Measurements from ENCODE around the gene MAGI2. TPM values are rescaled to one million over a fixed set of nuclear protein-coding genes. Genes with fewer than 3 reads are reported as not detected.

MAGI2 gene
- total and polyA plus RNA-seq, 2 of the 13 experiments (the other 11 are each of a cell fraction or from before 2014, with no cell fraction given): 1.5 to 3.8 TPM

DNA sequence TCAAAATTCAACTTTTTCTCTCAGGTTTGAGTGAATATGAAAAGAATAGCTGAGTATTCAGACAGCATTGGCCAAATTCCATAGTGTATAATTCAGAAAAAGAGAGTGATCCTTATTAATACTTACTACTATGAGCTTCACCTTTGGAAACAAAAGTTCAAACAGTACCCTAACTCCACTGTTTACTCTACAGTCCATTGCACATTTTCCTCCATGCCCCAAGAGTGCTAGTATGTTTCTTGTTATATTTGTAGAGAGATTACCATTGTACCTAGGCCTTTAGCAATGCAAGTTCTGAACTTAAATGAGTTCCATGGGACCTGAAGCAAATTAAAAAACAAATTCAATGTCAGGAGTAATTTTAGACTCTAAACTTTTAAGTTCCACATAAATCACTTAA is 48.1 kb downstream of the MAGI2 start (continued):
- TF ChIP-seq, protein P1, sequence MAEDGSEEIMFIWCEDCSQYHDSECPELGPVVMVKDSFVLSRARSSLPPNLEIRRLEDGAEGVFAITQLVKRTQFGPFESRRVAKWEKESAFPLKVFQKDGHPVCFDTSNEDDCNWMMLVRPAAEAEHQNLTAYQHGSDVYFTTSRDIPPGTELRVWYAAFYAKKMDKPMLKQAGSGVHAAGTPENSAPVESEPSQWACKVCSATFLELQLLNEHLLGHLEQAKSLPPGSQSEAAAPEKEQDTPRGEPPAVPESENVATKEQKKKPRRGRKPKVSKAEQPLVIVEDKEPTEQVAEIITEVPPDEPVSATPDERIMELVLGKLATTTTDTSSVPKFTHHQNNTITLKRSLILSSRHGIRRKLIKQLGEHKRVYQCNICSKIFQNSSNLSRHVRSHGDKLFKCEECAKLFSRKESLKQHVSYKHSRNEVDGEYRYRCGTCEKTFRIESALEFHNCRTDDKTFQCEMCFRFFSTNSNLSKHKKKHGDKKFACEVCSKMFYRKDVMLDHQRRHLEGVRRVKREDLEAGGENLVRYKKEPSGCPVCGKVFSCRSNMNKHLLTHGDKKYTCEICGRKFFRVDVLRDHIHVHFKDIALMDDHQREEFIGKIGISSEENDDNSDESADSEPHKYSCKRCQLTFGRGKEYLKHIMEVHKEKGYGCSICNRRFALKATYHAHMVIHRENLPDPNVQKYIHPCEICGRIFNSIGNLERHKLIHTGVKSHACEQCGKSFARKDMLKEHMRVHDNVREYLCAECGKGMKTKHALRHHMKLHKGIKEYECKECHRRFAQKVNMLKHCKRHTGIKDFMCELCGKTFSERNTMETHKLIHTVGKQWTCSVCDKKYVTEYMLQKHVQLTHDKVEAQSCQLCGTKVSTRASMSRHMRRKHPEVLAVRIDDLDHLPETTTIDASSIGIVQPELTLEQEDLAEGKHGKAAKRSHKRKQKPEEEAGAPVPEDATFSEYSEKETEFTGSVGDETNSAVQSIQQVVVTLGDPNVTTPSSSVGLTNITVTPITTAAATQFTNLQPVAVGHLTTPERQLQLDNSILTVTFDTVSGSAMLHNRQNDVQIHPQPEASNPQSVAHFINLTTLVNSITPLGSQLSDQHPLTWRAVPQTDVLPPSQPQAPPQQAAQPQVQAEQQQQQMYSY (CRISPR knock-in tag; IDR thresholded peaks at IDR 0.05): peak; percentile 88
- no peak for TF ChIP-seq CHD4 (IDR thresholded peaks at IDR 0.05; ENCODE audit: borderline replicate concordance, low read length)
- TF ChIP-seq, protein P2, sequence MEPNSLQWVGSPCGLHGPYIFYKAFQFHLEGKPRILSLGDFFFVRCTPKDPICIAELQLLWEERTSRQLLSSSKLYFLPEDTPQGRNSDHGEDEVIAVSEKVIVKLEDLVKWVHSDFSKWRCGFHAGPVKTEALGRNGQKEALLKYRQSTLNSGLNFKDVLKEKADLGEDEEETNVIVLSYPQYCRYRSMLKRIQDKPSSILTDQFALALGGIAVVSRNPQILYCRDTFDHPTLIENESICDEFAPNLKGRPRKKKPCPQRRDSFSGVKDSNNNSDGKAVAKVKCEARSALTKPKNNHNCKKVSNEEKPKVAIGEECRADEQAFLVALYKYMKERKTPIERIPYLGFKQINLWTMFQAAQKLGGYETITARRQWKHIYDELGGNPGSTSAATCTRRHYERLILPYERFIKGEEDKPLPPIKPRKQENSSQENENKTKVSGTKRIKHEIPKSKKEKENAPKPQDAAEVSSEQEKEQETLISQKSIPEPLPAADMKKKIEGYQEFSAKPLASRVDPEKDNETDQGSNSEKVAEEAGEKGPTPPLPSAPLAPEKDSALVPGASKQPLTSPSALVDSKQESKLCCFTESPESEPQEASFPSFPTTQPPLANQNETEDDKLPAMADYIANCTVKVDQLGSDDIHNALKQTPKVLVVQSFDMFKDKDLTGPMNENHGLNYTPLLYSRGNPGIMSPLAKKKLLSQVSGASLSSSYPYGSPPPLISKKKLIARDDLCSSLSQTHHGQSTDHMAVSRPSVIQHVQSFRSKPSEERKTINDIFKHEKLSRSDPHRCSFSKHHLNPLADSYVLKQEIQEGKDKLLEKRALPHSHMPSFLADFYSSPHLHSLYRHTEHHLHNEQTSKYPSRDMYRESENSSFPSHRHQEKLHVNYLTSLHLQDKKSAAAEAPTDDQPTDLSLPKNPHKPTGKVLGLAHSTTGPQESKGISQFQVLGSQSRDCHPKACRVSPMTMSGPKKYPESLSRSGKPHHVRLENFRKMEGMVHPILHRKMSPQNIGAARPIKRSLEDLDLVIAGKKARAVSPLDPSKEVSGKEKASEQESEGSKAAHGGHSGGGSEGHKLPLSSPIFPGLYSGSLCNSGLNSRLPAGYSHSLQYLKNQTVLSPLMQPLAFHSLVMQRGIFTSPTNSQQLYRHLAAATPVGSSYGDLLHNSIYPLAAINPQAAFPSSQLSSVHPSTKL (CRISPR knock-in tag; IDR thresholded peaks at IDR 0.05): peak; percentile 27; the same call in 1 of the 2 replicates
- 0 out of 2 replicates have a peak, but pooled peaks have one; percentile 29 for TF ChIP-seq GATAD2A (CRISPR knock-in tag; IDR thresholded peaks at IDR 0.05)
- no peak for TF ChIP-seq POGK (CRISPR knock-in tag; conservative IDR thresholded peaks at IDR 0.05)
- TF ChIP-seq ZNF644 (CRISPR knock-in tag; IDR thresholded peaks at IDR 0.05; ENCODE audit: low read depth): 0 out of 2 replicates have a peak, but pooled peaks have one; percentile 33
- TF ChIP-seq CCDC6 (CRISPR knock-in tag; IDR thresholded peaks at IDR 0.05): no peak
- TF ChIP-seq EP300 (IDR thresholded peaks at IDR 0.05; ENCODE audit: low read depth in 2 of 2, low read length in 2 of 2): 0 out of 4 replicates have a peak, but pooled peaks of 1 of the 2 experiments have one; percentile 26
- no peak for TF ChIP-seq EP300 (CRISPR knock-in tag; IDR thresholded peaks at IDR 0.05; ENCODE audit: borderline replicate concordance)
- peak; percentile 18; the same call in 1 of the 2 replicates for TF ChIP-seq SOX5 (CRISPR knock-in tag; IDR thresholded peaks at IDR 0.05; ENCODE audit: borderline replicate concordance)
- TF ChIP-seq, protein P3, sequence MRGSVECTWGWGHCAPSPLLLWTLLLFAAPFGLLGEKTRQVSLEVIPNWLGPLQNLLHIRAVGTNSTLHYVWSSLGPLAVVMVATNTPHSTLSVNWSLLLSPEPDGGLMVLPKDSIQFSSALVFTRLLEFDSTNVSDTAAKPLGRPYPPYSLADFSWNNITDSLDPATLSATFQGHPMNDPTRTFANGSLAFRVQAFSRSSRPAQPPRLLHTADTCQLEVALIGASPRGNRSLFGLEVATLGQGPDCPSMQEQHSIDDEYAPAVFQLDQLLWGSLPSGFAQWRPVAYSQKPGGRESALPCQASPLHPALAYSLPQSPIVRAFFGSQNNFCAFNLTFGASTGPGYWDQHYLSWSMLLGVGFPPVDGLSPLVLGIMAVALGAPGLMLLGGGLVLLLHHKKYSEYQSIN (CRISPR knock-in tag; IDR thresholded peaks at IDR 0.05; ENCODE audit: borderline replicate concordance): no peak
- no peak for TF ChIP-seq ZNF704 (CRISPR knock-in tag; IDR thresholded peaks at IDR 0.05; ENCODE audit: borderline replicate concordance)
- TF ChIP-seq, protein P4, sequence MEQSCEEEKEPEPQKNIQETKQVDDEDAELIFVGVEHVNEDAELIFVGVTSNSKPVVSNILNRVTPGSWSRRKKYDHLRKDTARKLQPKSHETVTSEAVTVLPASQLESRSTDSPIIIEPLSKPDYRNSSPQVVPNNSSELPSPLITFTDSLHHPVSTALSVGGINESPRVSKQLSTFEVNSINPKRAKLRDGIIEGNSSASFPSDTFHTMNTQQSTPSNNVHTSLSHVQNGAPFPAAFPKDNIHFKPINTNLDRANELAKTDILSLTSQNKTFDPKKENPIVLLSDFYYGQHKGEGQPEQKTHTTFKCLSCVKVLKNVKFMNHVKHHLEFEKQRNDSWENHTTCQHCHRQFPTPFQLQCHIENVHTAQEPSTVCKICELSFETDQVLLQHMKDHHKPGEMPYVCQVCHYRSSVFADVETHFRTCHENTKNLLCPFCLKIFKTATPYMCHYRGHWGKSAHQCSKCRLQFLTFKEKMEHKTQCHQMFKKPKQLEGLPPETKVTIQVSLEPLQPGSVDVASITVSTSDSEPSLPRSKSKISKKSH (CRISPR knock-in tag; IDR thresholded peaks at IDR 0.05; ENCODE audit: borderline replicate concordance): no peak
- TF ChIP-seq SOX13 (IDR thresholded peaks at IDR 0.05): no peak
- TF ChIP-seq SOX13 (CRISPR knock-in tag; conservative IDR thresholded peaks at IDR 0.05 in 1 of 2, IDR thresholded peaks at IDR 0.05 in 1 of 2): peak in 1 of 2 experiments; percentile 45; a peak in 1 of 4 replicates
